Stimulated activated CD8-positive, alpha-beta memory T cell treated with anti-CD3 and anti-CD28 coated beads, Interleukin-15, amount 100 ng/mL, for 1 hour (primary cell): ENCODE data around the gene GNB1L.
A peak's percentile ranks its signal among the peaks of the same experiment; 100 is the strongest.

Source experiments
- DNase-seq: peaks from one replicate; pipeline ENCODE4 v3.0.0-alpha.2; 2020; ENCODE audit warnings: low read depth

GNB1L gene

DNA sequence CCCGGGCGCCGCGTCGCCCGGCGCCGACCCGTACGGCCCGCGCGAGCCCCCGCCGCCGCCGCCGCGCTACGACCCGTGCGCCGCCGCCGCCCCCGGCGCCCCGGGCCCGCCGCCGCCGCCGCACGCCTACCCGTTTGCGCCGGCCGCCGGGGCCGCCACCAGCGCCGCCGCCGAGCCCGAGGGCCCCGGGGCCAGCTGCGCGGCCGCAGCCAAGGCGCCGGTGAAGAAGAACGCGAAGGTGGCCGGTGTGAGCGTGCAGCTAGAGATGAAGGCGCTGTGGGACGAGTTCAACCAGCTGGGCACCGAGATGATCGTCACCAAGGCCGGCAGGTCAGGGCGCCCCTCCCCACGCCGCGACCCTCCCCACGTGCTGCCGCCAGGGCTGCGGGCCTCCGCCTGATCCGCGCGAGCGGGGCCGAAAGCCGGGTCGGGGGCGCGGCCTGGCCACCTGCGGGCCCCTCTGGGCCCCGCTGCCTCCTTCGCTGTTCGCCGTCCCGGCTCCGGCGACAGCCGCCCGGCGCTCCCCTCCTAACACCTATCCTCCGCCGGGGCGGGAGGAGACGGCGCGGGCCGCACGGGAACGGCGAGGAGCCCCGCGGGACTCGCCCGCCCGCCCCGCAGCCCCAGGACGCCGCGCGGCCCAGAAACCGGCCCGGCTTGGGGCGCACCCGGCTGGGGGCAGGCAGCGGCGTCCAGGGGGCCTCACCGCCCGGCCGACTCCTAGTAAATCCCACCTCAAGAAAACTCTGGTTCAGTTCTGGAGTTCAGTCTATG, 93.5 kb downstream of the GNB1L start:
- DNase-seq = no peak

DNA sequence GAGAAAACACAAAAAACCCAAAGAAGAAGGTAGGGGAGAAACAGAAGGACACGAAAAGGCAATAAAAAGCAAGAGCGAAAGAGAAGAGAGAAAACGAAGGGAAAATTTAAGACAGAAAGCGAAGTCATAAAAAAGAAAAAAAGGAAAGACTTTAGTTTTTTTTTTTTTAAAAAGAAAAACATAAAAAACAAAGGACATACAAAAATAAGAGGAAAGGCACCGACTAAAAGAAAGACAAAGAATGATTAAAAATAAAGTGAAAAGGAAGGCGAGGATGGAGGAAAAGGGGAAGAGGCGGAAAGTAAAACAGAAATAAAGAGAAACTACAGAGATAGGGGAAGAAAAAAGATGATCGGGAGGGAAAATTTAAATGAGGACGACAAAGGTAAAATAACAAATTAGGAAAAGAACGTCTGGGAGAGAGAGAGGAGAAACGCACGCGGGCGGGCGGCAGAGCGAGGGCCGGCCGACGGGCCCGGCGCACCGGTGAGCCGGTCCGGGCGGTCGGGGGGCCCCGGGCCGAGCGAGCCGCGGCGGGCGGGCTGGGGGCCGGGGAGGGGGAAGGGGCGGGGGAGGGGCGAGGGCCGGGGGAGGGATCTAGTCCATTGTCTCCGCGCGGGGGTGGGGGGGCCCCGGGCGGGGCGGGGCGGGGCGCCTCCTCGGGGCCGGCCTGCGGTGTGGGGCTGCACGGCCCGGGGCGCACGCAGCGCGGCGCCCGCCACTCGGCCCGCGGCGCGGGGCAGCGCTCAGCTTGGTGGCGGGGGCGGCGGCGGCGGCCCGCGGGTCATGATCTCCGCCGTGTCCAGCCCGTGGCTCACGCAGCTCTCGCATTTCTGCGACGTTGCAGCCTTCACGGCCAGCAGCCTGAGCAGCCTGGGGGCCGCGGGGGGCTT, 94.4 kb downstream of the GNB1L start, which contains the start of gene TBX1:
Gene TBX1 (plus strand): TSS at position 721 of the 893 bp plus-strand sequence. CDS start 66 bp downstream, at position 787.
- DNase-seq = no peak

DNA sequence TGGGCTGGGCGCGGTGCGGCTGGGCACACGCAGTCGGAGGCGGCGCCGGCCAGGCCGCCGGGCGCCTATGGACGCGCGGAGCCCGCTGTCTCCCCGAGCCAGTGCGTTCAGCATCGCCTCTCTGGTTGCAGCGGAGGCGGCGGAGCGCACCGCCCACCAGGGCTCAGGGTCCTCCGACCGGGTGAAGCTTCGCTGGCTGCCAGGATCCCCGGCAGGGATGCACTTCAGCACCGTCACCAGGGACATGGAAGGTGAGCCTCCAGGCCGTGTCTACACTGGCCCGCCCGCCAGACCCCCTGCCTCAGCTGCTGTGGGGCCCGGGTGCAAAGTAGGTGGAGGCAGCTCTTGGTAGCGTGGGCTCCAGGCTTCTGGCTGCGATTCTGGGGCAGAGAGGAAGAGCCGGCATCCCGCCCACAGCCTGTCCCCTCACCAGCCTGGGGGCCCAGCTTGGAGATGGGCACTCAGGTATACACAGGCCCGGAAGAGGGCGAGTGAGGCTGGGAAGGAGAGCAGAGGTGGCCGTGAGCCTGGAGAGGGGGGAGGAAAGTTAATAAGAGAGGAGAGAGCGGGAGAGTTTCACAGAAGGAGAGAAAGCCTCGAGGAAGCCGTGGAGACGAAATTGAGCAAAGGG, 95.1 kb downstream of the GNB1L start:
- no peak for DNase-seq

DNA sequence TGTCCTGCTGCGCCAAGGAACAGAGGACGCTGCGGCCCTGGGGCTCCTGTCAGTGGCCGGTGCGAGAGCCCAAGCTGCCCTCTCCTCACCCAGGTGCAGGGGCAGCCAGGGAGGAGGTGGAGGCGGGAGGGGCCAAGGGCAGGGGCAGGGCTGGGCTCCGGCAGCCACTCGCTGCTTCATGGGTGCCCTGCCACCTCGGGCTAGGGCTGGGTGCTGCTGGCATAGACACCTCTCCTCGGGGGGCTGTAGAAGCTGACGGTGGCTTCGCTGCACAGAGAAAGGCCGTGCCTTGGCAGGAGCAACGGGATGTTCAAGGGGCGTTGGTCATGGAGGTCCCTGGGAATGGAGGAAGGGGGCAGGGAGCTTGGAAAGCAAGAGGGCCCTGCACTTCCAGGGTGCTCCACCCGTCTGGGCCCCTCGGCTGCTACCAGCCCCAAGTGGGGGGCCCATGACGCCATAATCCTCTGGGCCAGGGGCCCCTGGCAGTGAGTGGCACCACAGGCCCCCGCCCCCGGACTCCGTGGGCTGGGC, 95.7 kb downstream of the GNB1L start:
- DNase-seq = no peak

DNA sequence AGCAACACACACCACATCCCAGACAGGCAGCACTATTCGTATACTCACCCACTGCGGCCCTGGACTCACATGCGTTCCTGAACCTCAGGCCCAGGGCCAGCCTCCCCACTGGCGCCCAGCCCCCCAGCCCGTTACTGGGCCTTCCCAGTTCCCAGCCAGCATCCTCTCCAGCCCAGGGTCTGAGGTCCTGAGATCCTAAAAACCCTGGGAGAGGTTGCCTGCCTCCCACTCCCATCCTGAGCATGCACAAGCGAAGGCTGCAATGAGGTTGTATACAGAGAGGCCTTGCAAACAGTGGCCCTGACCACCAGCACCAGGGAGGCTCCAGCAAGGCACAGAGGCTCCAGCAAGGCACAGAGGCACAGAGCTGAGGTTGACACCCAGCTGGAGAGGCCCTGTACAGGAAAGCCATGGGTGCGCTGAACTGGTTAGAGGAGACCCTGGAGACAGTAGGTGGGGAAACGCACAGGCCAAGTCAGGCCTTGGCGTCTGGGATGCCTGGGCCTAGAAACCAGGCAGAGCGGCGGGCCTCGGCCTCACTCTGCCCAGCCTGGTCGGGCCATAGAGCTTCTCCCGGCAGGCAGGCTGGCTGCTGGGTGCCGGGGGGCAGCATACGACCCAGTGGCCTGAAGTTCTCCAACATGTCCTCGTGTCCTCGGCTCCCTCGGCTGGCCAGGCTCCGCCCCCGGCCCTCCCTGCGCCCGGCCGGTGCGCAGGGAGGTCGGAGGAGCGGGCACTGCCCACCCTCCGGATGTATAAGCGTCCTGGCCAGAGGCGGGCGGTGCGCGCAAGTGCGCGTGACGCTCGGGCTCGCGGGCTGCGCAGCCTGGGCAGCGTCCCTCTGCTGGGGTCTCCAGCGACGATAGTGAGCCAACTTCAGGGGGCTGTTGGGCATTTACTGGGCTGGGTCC, 96.4 kb downstream of the GNB1L start:
- no peak for DNase-seq

DNA sequence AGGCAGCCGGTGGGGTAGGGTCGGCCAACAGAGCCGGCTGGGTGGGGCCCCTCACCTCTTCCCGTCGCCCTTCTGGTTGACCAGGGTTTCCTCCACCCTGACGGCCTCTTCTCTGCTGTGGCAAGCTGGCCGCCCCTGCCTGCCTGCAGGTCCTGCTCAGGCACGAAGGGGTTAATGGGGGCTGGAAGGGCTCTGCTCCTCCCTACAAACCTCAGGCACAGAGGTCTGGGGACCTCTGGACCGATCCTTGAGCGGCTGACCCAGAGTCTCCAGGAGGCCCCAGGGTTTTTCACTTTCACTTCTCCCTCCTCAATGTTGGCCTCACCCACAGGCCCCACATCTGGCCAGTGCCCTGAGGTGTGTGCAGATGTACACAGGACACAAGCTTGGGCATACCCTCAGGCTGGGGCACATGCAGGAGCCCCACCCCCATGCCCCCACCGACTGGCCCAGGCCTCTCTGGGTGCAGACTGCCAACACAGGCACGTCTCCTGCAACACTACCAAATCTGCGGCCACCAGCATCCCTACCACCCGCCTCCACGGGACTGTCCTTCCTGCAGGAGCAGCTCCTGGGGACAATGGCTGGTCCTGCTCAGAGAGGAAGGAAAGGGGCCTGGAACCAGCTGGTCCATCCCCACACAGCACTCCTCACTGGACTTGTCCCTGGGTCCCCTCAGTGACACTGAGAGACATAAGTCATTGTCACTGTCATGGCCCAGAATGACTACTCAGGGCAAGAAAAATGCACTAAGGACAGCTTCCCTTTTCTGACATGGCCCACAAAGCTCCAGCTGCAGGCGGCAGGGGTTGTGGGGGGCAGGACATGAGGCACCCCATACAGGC, 97.3 kb downstream of the GNB1L start:
- DNase-seq = no peak

DNA sequence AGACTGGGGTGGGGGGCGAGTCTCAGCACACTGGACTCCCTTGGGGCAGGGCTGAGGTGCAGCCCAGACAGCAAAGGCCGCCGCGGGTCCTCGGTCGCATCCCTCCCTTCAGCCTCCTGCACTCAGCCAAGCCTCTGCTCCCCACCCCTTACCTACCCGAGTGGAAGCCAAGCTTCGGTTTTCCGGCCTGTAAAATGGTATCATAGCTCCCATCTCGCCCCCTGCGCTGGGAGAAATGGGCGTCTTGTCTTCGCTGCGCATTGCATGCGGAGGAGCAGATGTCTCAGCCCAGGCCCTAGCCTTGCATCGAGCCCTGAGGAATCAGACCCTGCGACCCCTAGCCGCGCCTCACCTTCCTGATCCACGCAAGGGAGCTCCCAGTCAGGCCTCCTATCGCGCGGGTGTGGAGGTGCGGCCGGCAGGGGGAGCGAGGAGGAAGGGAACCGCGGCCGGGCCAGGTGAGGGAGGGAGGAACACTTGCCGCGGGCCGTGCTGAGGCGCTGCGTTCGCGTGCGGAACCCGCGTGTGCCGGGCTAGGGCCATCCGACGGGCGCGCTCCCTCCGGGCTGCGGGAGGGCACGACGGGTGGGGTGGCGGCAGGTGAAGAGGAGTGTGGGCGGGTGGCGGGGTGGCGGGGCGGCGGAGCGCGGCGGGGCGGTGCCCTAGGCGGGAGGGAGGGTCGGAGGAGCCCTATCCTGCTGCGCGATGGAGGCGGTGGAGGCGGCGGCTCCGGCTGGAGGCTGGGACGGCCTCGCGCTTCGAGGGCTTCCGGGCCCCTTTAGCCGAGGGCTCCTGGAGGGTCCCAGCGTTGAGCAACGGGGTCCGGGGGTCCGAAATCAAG, 98.2 kb downstream of the GNB1L start:
- peak; percentile 42 for DNase-seq

DNA sequence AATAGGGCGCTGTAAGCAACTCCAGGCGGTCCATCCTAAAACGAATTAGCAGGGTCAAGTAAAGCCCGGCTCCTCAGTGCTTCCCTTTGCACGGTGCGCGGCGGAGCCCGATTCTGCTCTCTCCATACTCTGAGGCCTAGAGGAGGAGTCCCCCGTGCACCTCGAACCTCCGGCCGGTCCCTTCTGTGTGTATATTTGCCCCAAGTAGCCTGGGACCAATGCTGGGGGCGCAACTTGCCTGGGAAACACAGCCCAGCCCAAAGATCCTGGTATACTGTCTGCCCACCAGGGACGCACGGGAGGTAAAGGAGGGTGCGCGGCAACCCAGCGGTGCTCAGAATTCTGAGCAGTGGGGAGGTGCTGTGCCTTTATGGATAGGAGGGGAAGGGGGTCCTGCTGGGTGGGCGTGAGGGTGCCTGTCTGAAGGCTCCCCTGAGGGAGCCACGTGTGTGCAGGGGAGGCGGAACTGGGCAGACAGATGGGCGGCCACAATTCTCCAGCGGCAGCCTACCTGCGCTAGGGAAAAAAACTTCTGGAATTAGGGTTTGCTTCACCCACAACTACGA, 98.9 kb downstream of the GNB1L start:
- no peak for DNase-seq

DNA sequence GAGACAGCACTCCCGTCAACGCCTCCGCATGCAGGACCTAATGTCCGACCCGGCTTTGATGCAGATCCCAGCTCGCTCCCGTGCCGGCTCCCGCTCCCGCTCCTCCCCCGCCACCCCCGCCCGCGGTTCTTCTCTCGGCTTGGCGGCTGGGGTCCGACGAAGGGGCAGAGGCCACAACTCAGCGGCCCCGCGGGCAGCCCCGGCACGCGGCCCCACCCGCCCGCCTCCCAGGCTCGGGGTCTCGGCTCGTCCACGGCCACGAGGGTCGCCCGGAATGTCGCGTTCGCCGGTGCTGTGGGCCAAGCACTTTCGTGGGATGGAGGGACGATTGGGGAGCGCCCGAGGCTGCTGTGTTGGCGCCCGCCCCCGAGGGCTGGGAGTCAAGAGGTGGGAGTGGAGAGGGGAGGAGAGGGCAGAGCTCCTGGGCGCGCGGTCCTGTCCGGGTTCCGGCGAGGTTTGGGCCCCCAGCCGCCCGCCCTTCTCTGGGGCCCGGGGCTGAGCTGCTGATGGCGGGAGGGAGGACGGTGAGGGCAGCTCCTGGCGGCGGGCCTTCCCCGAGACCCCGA, 99.4 kb downstream of the GNB1L start:
- DNase-seq = no peak

DNA sequence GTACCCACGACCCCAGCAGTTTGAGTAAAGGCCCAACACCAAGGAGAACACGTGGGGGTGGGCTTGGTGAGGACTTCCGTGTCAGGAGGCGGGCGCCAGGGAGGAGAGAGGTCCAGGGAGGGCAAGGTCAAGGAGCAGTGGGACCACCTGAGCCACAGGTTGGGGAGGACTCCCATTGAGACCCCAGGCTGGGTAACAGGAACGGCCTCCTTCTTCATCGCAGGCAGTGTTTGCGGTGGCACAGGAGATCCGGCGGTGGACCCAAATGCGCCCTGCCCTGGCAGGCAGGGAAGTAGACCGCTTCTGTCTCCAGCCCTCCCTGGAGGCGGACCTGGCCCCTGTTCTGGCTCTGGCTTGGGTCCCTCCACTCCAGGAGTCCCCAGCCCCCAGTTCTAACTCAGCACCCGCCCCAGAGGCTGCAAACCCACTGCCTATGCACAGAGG, 100.0 kb downstream of the GNB1L start:
- DNase-seq = no peak

DNA sequence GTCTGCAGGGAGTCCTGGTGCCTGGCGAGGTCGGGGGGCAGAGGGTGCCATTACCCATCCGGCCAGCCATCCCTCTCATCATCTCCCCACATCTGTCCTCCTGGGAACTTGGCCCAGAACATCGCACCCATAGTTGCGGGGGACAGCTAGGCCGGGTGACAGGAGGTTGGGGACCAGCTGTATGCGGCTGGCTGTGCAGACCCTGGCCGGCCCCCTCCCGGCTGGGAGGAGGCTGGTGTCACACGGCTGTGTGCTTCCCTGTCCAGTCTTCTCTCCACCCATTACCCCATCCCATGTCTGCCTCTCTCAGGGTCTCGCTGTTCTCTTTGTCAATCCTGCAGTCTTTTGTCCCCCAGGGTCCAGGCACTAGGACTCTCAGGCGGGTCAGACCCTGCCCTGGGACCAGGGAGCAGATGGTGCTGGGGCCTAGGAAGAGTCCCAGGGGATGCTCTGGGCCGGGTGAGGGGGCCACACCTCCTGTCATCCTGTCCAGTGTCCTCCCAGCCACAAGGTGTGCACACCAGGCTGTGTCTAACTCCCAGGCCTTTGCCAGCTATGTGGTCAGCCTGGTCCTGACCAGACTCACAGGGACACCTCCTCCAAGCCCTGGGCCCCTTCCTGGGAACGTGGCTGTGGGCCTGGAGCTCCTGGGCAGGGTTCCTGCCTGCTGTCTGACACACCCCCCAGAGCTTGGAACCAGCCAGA, 100.5 kb downstream of the GNB1L start:
- DNase-seq = no peak

DNA sequence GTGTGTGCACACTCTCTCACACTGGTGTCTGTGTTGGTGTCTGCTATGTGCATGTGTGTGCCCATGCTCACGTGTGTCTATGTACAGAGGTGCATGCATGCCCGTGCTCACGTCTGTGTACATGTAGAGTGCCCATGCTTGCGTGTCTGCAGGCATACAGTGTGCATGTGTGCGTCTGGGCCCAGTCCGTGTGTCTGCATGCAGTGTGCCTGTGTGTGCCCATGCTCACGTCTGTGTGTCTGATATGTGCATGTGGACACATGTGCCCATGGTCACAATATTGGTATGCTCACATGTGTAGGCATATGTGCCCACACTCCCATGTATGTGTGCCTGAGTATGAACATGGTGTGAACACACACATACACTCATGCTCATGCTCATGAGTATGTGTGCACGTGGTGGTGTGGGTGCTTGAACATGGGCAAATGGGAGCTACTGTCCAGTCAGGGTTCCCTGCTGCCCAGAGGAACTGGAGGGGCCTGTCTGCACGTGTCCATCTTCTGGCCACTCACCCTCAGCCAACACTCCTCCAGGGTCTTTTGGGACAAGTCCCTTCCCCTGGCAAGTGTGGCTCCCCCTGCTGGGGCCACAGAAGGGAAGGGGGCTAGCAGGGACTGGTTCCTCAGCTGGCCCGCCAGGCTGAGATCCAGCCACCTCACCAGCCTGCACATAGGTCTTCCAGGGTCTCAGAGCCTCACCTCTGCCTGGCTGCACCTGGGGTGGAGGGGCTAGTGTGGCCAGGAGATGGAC, 101.4 kb downstream of the GNB1L start:
- DNase-seq = no peak

DNA sequence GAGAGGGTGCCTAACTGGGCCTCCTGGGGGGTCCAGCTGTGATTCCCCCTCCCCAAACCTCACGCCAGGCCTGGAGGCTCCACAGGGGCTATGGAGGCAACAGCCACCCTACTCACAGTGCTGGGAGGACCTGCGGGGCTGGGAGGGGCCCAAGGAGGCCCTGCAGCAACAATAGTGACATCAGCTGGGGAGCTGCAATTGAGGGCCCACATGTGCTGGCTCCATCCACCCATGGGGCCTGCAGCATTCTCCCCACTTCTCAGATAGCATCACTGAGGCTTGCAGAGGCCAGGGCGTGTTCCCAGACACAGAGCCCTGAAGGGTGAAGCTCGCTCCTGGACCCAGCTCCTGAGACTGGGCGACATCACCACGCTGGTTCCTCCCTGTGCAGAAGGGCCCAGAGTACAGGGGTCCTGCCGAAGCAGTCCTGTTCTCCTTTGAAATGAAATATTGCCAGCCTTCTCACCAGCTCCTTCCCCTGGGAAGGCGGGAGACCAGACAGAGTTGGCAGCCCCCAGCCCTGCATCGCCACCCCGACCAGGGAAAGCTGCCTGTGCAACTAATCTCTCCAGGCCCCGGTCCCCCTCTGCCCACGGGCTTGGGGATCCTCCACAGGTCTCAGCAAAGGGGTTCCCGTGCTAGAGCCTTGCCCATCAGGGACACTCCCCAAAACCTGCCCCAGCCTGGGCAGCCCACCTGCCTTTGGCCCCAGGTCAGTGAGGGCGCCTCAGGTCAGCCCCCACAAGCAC, 103.0 kb downstream of the GNB1L start:
- no peak for DNase-seq

DNA sequence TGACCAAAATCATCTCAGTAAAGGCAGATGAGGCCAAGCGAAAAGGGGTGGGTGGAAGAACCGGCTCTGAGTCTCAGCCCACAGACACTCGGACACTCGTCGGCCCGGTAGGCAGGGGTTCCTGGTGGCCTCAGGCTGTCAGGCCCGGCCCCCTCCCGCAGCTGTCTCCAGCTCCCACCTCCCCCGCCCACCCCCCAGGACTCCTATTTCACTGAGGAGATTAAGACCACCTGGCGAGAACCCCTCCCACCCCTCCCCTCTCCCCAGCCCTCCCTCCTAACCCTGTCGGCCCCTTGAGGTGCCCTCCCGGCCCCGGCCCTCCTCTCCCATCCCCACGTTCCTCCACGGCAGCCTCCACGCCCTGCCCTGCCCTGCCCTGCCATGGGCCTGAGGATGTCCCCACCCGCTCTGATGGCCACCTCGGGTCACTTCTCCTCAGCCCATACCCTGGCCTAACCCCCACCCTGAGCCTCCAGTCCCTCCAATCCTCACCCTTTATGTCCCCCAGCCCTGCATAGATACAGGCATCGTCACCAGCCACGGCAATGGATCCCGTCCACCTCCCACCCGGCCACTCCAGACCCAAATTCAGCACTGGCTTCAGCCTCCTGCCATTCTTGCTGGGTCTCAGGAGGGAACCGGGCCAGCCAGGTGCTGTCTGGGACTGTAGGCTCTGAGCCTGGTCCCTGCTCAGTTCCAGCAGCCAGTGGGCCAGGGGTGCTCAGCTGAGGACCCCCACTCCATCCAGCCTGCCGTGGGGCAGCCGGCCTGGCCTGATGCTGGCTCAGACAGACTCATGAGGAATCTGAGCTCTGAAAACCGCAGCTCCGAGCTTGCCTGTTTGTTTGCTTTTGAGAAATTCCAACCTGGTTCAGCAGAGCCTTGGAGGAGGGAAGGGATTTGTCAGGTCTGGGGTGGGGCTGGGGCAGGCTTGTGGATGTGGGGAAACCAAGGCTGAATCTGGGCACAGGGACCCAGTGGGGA, 103.9 kb downstream of the GNB1L start:
- DNase-seq = no peak

DNA sequence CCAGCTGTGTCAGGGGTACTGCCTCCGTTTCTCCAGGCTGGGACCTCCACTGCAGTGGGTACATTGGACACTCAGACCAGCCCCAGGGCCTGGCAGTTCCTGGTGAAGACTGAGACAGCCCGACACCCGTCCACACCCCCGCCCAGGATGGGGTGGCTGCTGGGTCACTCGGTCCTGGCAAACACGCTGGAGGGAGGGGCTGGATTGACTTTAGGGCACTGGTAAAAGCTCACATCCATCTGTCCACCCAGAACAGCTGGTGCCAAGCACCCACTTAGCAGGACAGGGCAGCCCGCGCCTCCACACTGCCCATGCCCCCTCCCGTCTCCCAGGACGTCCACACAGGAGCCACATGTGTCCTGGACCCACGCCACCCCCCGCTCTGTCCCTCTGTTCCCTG, 104.8 kb downstream of the GNB1L start:
- no peak for DNase-seq
